Retinal pigment epithelial cell (primary cell): ENCODE measurements around the gene COPS9.

Experiments
- DNase-seq: peaks from one replicate; pipeline ENCODE4 v3.0.0-alpha.2; 2010; ENCODE audit warnings: low read depth
- H3K4me3 ChIP-seq: 2 replicates; pipeline ENCODE4 v1.5.1; 2011; ENCODE audit warnings: mild to moderate bottlenecking, low read length, control low read depth, moderate library complexity
- CTCF ChIP-seq: conservative IDR thresholded peaks from 2 replicates; pipeline ENCODE4 v1.5.1; 2011; ENCODE audit warnings: low read depth, low read length, control low read depth, inconsistent platforms

The COPS9 gene

GRCh38 chr2:240179941-240180666 lies 44.0 kb upstream of the COPS9 start:
- TF ChIP-seq CTCF, result no peak
- no peak overlapping the region for H3K4me3 ChIP-seq
- no peak for DNase-seq

DNA sequence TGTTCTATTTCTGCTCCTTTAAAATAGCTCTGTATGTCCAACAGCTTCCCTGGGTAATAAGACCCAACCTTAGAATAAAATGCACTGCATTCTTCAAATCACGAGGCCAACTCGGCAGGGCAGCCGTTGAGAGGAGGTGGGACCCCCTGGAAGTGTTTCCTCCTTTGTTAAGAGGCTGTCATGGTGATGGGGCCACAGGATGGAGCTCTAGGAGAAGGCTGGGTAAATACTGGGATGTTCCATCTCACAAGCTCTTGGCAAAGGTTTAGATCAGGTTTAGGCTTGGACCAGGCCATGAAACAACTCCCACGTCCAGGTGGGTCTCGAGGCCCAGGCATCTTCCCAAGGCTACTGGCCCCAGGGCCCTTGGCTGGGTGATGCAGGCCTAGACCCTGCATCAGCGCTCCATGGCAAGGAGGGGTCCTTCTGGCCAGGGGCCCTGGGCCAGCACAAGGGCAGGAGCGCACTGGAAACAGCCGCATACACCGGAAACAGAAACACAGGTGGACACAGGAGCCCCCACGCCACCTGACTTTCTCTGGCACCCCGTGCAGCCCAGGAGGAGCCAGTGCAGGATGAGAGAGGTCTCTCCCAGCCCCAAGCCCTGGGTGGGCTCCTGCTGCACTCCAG lies 43.2 kb upstream of the COPS9 start:
- no peak overlapping the region for H3K4me3 ChIP-seq
- TF ChIP-seq CTCF, result no peak
- DNase-seq, result no peak

DNA sequence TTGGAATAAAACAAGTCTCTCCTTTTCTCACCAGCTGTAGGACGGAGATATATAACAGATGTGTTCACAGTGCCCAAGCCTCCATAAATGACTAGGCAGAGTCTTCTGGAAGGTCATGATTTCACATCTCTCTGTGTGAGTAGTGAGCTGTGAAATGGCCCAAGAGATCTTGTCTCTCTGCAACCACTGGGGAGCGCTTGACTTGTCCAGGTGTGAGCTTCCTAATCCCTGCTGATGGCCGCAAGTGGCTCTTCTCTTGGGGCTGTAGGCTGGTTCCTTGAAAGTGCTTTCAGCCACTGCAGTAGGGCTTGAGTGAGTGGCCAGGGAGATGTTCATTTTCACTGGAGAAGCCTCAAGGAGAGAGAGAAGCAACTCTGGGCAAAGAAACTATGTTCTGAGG lies 42.5 kb upstream of the COPS9 start:
- TF ChIP-seq CTCF, result no peak
- no peak for DNase-seq
- H3K4me3 ChIP-seq, result no peak overlapping the region

- DNase-seq, result no peak
- H3K4me3 ChIP-seq, result no peak overlapping the region
- no peak for TF ChIP-seq CTCF
Measured at GRCh38 chr2:240174496-240174895, 38.4 kb upstream of the COPS9 start.

- TF ChIP-seq CTCF, result no peak
- H3K4me3 ChIP-seq, result no peak overlapping the region
- DNase-seq, result no peak
Measured at GRCh38 chr2:240172071-240172895, 36.2 kb upstream of the COPS9 start.

DNA sequence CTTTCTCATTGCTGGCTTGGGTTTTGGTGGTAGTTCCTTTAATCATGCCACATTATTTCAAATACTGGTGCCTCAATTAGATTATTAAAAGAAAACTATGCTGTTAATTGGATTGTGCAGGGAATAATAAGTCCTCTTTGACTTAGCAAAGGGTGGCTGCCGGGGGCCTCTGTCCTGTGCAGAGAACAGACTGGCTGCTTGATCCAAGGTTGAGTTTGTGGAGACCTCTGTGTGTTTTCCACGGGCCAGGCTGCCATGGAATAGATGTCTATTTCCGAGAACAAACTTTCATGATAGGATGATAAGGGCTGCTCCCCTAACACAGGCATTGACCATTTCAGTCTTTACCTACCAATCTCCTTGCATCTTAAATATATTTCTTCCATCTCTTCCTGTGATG lies 34.8 kb upstream of the COPS9 start:
- no peak for DNase-seq

More for the DNA sequence above, 34.8 kb upstream of the COPS9 start:
- no peak for TF ChIP-seq CTCF
- no peak overlapping the region for H3K4me3 ChIP-seq
